Muscle layer of duodenum (tissue), 2 donors: ENCODE data around the gene NSMF.
"Not testable (repeated sequence)": the region's sequence is repeated elsewhere in the genome, so short reads cannot be mapped to it uniquely, and the experiment has no call there.

ENCODE experiments used
- H3K27ac ChIP-seq: one replicate; pipeline ENCODE4 v1.7.0; 2013; ENCODE audit warnings: mild to moderate bottlenecking, low read length
- H3K27me3 ChIP-seq: one replicate; pipeline ENCODE4 v1.7.0; 2013; ENCODE audit warnings: low read depth, mild to moderate bottlenecking, control low read depth, low read length
- H3K36me3 ChIP-seq, 2 donors: one replicate each; pipeline ENCODE4 v1.7.0; 2013; ENCODE audit warnings: low read length in 2 of 2, control low read depth in 1 of 2, mild to moderate bottlenecking in 1 of 2; ENCODE audit not compliant: insufficient read depth in 2 of 2, control insufficient read depth in 1 of 2
- H3K4me1 ChIP-seq, 2 donors: one replicate each; pipeline ENCODE4 v1.7.0; 2013; ENCODE audit warnings: low read length in 2 of 2, mild to moderate bottlenecking in 2 of 2, control low read depth in 1 of 2, moderate library complexity in 1 of 2; ENCODE audit not compliant: insufficient read depth in 2 of 2, control insufficient read depth in 1 of 2
- H3K4me3 ChIP-seq, 2 donors: one replicate each; pipeline ENCODE4 v1.7.0; 2013; ENCODE audit warnings: low read length in 2 of 2, low read depth in 1 of 2, mild to moderate bottlenecking in 1 of 2
- H3K9me3 ChIP-seq, 2 donors: one replicate each; pipeline ENCODE4 v1.7.0; 2013; ENCODE audit warnings: low read length in 2 of 2, control low read depth in 1 of 2, mild to moderate bottlenecking in 1 of 2; ENCODE audit not compliant: control insufficient read depth in 1 of 2
- donor health status: healthy.

NSMF gene

DNA sequence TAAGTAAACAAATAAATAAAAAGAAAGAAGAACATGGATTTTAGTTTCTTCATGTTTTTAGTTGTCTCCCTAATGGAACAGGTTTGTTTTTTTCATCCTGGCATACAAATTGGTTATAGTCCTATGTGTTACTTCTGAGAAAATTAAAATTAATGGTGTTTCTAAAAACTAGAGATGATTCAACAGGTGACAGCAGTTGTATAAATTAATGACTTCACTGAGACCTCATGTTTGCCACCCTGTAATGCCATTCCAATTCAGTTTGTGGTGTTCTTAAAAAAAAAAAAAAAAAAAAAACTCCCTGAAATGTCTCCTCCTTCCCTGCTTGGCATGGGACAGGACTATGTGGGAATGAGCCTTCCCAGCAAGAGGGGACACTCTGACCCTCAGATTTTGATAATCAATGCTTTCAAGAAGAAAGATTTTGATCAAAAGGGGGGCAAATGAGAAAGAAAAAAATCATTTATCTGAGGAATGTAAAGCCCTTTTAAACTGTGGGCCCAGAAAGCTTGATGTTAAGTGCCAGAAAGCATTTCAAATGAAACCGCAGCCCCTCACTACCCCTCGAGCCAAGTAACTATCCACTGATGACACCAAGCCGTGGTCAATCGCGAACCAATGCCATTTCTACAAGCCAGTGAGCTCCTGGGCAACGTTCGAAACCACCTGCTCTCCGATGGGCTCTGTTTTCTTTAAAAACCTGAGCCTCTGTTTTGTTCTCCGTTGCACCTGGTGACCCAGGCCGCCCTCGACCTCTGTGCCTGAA lies 37.1 kb downstream of the NSMF start:
- Histone ChIP-seq H3K27ac (peak overlapping the region; percentile 35), H3K36me3 (no peaks in the 10 kb centered on the region), H3K9me3 (no peaks in the 10 kb centered on the region), H3K27me3 (no peaks in the 10 kb centered on the region), H3K4me1 (peaks cover 0 to 21% of the 10 kb centered on the region in 2 donors), H3K4me3 (peak overlapping the region; percentile 70 to 89)

GRCh38 chr9:137417161-137418021 lies 41.7 kb downstream of the NSMF start:
- H3K4me1 ChIP-seq: peaks cover 3 to 10% of the 10 kb centered on the region in 2 donors
- H3K27me3 ChIP-seq: no peaks in the 10 kb centered on the region
- H3K9me3 ChIP-seq: no peaks in the 10 kb centered on the region
- no peak overlapping the region for H3K27ac ChIP-seq
- no peaks in the 10 kb centered on the region for H3K36me3 ChIP-seq
- H3K4me3 ChIP-seq: peak overlapping the region in 1 of 2 donors; percentile 32

DNA sequence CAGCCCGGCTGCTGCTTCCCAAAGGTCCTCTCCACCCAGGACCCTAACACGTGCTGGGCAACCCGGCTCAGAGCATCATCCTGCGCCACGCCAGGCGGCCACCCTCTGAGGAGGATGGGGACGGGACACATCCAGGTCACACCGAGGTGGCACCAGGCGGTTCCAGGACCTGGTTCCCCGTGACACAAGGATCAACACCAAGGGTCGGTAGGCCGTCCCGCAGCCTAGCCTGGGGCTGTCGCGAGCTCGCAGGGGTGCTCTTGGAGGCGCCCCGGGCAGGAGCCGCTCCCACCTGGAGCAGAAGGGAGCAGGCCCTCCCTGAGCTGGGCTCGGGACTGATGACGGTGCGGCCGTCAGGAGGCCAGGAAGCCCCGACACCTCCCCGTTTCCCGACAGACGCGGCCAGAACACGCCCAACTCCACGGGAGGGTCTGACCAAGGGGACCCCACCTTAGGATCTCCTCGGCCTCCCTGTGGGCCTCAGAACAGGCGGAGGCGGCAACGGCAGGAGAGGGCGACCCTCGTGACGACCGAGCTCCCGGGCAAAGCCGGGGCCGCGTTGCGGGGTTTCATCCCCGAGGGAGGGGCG lies 42.5 kb downstream of the NSMF start:
- no peaks in the 10 kb centered on the region for H3K9me3 ChIP-seq

DNA sequence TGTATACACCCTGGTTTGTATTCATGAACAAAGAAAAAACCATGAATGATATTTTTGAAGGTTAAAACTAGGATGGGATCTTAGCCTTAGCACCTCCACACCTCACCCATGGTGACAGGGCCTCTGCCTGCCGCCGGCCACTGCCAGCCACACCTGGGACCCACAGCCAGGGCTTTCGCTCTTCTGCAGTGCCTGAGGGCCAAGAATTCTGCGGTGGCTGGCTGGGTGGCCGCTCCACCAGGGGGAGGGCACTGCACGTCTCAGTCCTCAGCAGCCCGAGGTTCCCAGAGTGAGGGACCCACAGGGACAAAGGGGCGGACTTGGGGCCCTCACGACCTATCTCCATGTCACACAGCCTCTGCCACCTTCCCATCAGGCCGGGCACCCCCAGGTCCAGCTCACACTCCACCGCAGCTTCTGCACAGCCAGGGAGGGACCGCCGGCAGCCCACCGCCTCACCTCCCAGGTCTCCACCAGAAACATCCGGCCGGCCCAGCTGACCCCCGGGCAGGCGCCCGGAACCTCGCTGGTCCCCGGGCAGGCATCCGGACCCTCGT lies 43.0 kb downstream of the NSMF start:
- peaks cover 0 to 3% of the 10 kb centered on the region in 2 donors for H3K4me1 ChIP-seq
- H3K9me3 ChIP-seq: no peaks in the 10 kb centered on the region
- H3K4me3 ChIP-seq: no peak overlapping the region
- no peaks in the 10 kb centered on the region for H3K27me3 ChIP-seq
- no peak overlapping the region for H3K27ac ChIP-seq
- no peaks in the 10 kb centered on the region for H3K36me3 ChIP-seq

More for the DNA sequence above, 42.5 kb downstream of the NSMF start:
- H3K4me1 ChIP-seq: peaks cover 3% of the 10 kb centered on the region in 2 donors
- H3K36me3 ChIP-seq: no peaks in the 10 kb centered on the region
- no peak overlapping the region for H3K27ac ChIP-seq
- no peaks in the 10 kb centered on the region for H3K27me3 ChIP-seq
- peak overlapping the region in 1 of 2 donors; percentile 32 for H3K4me3 ChIP-seq

GRCh38 chr9:137415451-137415850 lies 43.7 kb downstream of the NSMF start:
- no peaks in the 10 kb centered on the region for H3K9me3 ChIP-seq
- H3K27ac ChIP-seq: no peak overlapping the region
- peaks cover 0 to 3% of the 10 kb centered on the region in 2 donors for H3K4me1 ChIP-seq
- no peak overlapping the region for H3K4me3 ChIP-seq
- H3K27me3 ChIP-seq: no peaks in the 10 kb centered on the region
- no peaks in the 10 kb centered on the region for H3K36me3 ChIP-seq

- Histone ChIP-seq H3K9me3 (no peaks in the 10 kb centered on the region), H3K4me1 (peaks cover 2 to 3% of the 10 kb centered on the region in 2 donors), H3K27me3 (no peaks in the 10 kb centered on the region), H3K4me3 (no peak overlapping the region), H3K27ac (no peak overlapping the region), H3K36me3 (no peaks in the 10 kb centered on the region)
These were observed 46.7 kb downstream of the NSMF start for GRCh38 chr9:137412431-137412830.

DNA sequence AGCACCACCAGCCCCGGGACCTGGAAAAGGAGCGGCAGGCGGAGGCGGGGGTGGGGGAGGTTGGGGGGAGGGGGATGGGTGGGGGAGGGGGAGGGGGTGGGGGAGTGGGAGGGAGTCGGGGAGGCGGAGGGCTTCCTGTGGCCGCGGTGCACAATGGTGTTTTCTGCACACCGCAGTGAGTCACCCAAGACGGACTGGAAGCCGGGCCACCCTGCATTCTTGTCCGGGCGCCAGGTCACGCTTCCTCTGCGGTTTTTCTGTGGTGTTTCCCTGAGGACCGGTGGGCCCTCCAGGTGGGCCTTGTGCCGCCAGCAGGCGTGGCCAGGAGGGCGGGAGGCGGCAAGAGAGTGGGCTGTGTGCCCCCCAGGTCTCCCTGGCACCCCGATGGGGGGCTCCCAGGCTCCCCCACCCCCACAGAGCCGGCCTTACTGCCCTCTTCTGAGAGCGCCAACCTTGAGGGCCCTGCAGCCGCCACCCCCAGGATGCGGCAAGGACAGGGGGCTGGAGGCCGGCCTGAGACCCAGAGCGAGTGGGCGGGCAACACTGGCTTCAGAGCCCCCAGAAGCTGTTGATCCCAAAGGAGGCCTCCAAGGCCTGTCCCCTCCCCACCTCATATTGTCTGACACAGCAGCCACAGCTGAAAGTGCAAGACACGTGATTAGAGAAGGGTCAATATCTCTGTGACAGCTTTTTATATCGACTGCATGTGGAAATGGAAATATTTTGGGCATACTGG lies 47.3 kb downstream of the NSMF start:
- no peaks in the 10 kb centered on the region for H3K36me3 ChIP-seq
- H3K27ac ChIP-seq: no peak overlapping the region
- peaks cover 3 to 7% of the 10 kb centered on the region in 2 donors for H3K4me1 ChIP-seq
- no peaks in the 10 kb centered on the region for H3K27me3 ChIP-seq
- no peak overlapping the region for H3K4me3 ChIP-seq
- H3K9me3 ChIP-seq: no peaks in the 10 kb centered on the region

- no peaks in the 10 kb centered on the region for H3K27me3 ChIP-seq
- H3K9me3 ChIP-seq: no peaks in the 10 kb centered on the region
- H3K4me3 ChIP-seq: no peak overlapping the region
- H3K36me3 ChIP-seq: no peaks in the 10 kb centered on the region
- no peak overlapping the region for H3K27ac ChIP-seq
- peaks cover 3 to 10% of the 10 kb centered on the region in 2 donors for H3K4me1 ChIP-seq
These were observed 47.9 kb downstream of the NSMF start for GRCh38 chr9:137411260-137411644.

- Histone ChIP-seq H3K27me3 (no peaks in the 10 kb centered on the region), H3K9me3 (no peaks in the 10 kb centered on the region), H3K36me3 (no peaks in the 10 kb centered on the region), H3K4me3 (no peak overlapping the region), H3K27ac (no peak overlapping the region), H3K4me1 (peaks cover 3 to 10% of the 10 kb centered on the region in 2 donors)
These were observed 48.3 kb downstream of the NSMF start for GRCh38 chr9:137410891-137411249.

- H3K36me3 ChIP-seq, H3K27me3 ChIP-seq, H3K9me3 ChIP-seq, H3K4me3 ChIP-seq, H3K27ac ChIP-seq: not testable (repeated sequence)
- peaks cover 3 to 10% of the 10 kb centered on the region in 2 donors for H3K4me1 ChIP-seq
These were observed 48.8 kb downstream of the NSMF start for GRCh38 chr9:137410236-137410890.
